GM12865 (cell line): ENCODE data around the gene NT5DC1.
A peak's percentile ranks its signal among the peaks of the same experiment; 100 is the strongest.

Source experiments
- DNase-seq: peaks from one replicate; pipeline ENCODE4 v3.0.0; 2010; ENCODE audit warnings: low read depth
- H3K4me3 ChIP-seq: 2 replicates; pipeline ENCODE4 v1.5.1; 2011; ENCODE audit warnings: mild to moderate bottlenecking, low read depth, low read length, control low read depth
- TF ChIP-seq, protein P1 (sequence below): IDR thresholded peaks from 2 replicates; pipeline ENCODE4 v1.5.1; 2011; ENCODE audit warnings: low read length, control low read depth, low read depth, inconsistent platforms; ENCODE audit not compliant: insufficient read depth; ENCODE audit errors: missing control alignments

The NT5DC1 gene

DNA sequence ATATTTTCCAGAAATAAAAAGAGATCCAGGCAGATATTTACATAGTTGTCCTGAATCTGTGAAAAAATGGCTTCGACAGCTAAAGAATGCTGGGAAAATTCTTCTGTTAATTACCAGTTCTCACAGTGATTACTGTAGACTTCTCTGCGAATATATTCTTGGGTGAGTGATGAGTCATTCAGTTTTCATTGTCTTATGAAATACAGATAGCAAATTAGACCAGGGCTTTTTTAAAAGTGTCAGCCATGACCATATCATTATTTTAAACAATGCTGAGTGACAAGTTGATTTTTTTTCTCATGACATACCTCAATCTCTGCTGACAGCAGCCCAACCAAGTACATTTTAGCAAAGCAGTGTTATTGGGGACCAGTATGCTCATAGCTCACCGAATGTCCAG is 120.4 kb downstream of the NT5DC1 start:
- no peak overlapping the region for H3K4me3 ChIP-seq
- DNase-seq = no peak

DNA sequence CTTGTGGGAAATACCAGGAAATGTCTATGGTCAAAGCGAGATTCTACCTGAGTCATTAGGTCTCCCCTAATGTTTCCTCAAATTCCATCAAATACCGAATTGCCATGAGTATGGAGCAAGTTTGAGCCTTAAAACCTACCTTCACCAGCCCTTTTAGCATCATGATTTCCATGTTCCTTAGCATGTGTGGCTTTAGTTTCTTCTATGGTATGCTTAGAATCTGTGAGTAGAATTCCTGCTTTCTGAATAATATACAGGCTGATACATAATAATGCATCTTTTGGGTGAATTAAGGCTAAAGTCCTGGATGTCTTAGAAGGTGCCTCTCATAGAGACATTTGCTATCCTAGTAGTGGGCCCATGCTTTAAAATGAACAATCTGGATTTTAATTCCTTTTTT is 121.3 kb downstream of the NT5DC1 start:
- TF ChIP-seq, protein P1, sequence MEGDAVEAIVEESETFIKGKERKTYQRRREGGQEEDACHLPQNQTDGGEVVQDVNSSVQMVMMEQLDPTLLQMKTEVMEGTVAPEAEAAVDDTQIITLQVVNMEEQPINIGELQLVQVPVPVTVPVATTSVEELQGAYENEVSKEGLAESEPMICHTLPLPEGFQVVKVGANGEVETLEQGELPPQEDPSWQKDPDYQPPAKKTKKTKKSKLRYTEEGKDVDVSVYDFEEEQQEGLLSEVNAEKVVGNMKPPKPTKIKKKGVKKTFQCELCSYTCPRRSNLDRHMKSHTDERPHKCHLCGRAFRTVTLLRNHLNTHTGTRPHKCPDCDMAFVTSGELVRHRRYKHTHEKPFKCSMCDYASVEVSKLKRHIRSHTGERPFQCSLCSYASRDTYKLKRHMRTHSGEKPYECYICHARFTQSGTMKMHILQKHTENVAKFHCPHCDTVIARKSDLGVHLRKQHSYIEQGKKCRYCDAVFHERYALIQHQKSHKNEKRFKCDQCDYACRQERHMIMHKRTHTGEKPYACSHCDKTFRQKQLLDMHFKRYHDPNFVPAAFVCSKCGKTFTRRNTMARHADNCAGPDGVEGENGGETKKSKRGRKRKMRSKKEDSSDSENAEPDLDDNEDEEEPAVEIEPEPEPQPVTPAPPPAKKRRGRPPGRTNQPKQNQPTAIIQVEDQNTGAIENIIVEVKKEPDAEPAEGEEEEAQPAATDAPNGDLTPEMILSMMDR = no peak
- no peak for DNase-seq
- H3K4me3 ChIP-seq = no peak overlapping the region

More for the DNA sequence above, 120.4 kb downstream of the NT5DC1 start:
- TF ChIP-seq, protein P1 = no peak

DNA sequence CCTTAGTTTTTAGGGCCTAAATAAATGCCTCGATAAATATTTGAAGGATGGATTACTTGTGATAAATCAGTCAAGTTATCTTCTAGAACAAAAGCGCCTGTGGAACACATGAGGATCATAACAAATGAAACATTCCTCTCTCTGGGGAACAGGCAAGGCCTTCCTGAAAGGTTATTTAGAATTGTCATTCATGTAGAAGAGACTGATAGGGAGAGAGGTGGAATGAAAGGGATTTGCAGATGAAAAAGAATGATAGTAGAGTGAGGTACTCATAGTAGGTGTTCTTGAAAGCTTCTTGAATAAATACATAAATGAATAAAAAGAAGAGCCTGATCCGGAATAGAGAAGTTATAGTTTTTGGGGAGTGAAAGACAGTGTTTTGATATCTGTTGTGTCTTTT is 122.7 kb downstream of the NT5DC1 start:
- DNase-seq = no peak
- TF ChIP-seq, protein P1 = no peak
- no peak overlapping the region for H3K4me3 ChIP-seq

DNA sequence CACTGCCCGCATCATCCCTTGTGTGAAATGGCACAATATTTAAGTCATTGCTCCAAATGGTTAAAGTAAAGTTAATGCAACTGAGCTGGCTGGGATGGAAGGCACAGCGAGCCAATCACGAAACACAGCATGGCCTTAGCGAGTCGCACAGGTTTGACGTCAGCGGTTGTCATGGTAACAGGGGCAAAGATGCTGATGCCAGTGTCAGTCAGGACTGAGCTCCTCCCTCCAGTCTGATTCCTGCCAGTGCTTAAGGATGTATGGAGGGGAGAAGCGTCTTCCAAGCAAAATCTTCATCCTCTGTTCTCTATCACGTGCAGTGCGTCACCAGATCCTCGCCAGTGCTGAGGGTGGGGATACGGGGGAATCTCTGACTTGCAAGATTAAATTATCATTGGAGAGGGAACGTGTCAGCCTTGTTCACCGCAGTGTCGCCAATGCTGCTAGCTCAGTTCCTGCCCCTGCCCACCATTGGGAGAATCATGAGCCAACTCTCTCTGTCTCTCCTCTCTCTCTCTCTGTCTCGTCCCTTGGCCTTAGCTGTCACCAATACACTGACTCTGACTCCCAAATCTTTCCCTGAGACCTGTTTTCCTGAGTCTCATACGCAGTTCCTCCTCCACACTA is 128.7 kb downstream of the NT5DC1 start:
- no peak overlapping the region for H3K4me3 ChIP-seq
- TF ChIP-seq, protein P1 = no peak
- peak; percentile 29 for DNase-seq

DNA sequence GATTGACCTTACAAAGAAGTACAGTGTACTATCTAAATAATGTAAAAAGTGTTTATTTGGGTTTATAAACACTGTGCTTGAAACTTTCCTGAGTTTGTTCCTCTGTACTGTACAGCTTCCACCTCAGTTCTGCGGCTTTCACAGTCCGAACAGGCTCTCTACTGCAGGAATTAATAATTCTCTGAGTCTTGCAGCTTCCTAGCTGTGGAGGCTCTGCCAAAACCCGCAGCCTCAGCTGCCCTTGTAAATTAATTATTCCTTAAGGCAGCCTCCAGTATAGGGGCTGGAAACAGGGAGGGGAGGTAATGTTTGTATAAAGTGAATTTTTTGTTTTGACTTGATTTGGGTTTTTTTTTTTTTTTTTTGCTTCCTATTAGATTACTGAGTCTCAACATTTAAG is 134.0 kb downstream of the NT5DC1 start:
- no peak for DNase-seq
- TF ChIP-seq, protein P1 = no peak
- H3K4me3 ChIP-seq = no peak overlapping the region

DNA sequence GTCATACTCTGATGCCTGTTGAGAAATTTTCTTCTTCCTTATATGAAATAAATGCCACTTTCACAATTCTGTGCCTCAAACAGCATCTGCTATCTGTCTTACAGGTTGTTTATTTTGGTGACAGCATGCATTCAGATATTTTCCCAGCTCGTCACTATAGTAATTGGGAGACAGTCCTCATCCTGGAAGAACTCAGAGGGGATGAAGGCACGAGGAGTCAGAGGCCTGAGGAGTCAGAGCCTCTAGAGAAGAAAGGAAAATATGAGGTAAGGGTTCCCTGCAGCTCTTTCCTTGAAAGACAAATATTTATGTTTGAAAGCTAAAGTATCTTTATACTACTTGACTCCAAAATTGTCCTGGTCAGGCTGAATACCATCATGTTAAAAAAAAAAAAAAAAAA is 137.4 kb downstream of the NT5DC1 start:
- H3K4me3 ChIP-seq = no peak overlapping the region
- DNase-seq = no peak
- TF ChIP-seq, protein P1 = no peak

DNA sequence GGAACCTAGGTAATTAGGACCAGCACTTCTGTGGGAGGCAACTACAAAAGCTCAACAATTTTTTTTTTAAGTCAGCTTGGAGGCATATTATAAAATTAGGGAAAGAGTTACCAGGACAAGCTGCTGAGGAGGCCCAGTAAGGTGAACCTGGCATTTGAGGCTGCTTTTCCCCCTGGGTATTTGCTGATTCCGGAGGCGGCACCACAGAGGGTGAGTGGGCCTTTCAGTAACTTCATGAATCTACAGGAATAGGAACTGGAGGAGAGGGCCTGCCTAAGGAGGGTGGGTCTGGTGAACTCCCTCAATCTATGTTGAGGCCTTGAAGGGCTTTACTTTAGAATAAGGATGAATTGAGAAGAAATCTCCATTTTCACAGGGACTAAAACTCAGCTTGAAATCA is 138.6 kb downstream of the NT5DC1 start:
- TF ChIP-seq, protein P1 = no peak
- no peak overlapping the region for H3K4me3 ChIP-seq
- DNase-seq = no peak
